HG03439 (cell line): ENCODE data around the gene TUBB.

ENCODE experiments used
- ATAC-seq: cut with Tn5 transposase; IDR thresholded peaks from one replicate; pipeline ENCODE4 v1.9.1; 2021; ENCODE audit warnings: mild to moderate bottlenecking, moderate library complexity; ENCODE audit not compliant: unreplicated experiment

TUBB gene

DNA sequence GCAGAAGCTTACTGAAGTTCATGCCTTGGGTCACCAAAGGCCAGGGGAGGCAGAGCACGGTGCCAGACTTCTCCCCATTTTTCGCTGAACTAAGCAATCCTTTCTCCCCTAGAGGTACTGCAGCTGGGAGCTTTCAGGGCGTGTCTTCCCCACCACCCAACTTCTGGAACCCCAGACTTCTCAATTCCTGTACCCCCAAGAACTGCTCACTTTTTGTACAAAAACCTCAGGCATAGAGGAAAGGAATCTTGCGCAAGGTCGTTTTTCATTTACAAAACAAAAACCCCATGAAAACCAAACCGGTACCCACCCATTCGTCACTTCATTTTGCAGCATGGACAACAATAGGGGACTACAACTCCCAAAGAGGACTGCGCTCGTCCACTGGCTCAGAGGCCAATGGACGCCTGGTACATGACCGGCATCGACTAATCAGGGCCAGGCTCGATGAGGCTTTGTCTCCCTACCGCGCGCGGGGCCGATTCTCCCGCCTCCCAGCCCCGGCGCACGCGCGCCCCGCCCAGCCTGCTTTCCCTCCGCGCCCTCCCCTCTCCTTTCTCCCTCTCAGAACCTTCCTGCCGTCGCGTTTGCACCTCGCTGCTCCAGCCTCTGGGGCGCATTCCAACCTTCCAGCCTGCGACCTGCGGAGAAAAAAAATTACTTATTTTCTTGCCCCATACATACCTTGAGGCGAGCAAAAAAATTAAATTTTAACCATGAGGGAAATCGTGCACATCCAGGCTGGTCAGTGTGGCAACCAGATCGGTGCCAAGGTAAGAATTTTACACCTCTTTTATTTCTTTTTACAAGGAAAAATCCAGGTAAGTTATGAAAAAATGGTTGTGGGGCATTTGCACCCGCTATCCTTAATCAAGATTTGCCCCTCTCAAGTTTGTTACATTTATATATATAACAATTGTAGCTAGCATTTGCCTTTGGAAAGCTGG lies at the start of gene TUBB:
Gene TUBB (plus strand): TSS at position 562 of the 947 bp plus-strand sequence. CDS start 155 bp downstream, at position 717.
- ATAC-seq = peak; percentile 41

DNA sequence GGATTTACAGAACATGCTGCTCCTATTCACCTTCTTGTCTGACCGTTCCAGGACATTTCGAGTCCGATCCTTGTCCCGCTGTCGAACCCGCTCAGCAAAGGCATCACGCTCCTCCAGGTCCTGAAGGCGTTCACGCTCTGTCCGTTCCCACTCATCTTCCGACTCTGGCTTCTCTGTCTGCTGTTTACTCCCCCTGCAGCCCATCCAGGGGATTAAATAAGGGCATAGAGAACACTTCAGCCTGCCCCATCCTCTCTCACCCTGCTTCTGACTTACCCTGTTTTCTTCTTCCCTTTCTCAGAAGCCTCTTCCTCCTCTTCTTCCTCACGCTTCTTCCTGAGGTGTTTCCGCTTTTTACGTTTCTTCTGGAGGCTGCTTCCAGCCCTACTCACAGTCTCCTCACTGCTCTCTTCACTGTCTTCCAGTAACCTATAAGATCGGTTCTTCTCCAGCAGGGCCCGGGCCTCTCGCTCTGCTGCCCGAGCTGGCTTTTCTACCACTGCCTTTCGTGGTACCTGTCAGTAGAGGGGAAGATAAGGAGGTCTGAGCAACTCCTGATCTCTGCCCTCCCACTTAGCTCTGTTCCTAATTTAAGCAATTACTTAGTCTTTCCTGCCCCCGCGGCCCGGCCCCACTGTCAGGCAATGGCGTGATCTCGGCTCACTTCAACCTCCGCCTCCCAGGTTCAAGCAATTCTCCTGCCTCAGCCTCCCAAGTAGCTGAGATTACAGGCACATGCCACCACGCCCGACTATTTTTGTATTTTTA lies 49.2 kb upstream of the TUBB start:
- no peak for ATAC-seq

DNA sequence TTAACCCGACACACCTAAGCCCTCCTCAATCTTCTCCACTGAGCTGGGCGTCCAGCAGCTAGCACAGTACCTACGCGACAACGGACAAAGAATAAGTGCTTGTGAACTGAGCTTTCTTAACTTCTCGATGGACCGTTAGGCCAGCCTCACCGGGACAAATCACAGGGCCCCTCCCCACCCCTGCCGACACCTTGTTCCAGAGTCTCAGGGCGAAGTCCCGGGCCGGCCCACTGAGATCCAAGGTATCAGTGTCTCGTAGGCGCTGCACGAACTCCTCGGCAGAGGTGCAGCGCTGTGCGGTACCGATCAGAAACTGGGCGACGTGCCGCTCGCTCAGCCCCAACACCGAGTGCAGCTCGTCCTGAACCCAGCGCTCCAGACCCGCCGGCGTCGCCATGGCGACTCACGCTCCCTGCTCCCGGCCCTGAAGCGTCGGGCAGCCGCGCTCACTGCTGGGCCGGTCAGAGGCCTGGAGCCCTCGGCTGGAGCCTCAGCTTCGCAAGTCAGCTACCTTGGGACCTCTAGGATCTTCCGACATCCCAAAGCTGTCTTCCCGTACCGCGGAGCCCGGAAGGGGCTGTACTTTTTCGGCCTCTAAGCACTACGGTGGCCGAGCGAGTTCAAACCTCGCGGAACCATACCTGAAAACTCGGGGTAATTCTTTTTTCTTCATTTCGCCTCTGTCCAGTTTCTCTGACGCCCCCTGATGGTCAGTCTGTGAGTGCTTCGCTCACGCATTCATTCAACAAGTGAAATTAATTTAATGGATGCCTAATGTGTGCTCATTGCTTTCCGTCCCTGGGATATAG lies 47.5 kb upstream of the TUBB start, which contains the start of gene DHX16:
Gene DHX16 (minus strand): TSS at position 562 of the 809 bp plus-strand sequence. CDS start 165 bp downstream, at position 397.
- peak; percentile 71 for ATAC-seq

DNA sequence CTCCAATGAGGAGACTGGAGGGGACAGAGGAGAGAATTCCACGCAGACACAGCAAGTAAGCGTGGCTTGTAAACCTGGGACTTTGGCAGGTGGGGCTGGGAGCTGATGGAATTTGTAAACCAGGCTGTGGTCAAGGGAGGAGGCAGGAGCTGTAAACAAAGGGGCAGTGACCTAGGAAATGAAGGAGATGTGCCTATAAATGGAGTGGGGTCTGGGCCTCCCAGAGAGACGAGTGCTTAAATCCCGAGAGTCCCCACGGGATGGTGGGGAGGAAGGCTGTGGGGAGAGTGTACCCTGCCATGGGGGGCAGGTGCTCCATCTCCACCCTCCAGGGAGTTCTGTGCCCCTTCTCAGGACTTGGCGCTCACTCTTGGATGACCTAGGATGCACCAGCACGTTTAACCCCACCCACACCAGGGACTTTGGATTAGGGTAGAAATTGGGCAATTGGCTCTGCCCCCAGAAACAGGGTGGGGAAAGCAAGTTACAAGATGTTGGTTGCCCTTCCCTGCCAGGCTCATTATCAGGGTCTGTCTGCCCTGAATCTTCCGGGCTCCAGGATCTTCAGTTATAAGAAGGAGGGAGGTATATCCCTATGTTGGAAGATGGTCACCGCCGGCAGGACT lies 43.4 kb upstream of the TUBB start:
- ATAC-seq = no peak

DNA sequence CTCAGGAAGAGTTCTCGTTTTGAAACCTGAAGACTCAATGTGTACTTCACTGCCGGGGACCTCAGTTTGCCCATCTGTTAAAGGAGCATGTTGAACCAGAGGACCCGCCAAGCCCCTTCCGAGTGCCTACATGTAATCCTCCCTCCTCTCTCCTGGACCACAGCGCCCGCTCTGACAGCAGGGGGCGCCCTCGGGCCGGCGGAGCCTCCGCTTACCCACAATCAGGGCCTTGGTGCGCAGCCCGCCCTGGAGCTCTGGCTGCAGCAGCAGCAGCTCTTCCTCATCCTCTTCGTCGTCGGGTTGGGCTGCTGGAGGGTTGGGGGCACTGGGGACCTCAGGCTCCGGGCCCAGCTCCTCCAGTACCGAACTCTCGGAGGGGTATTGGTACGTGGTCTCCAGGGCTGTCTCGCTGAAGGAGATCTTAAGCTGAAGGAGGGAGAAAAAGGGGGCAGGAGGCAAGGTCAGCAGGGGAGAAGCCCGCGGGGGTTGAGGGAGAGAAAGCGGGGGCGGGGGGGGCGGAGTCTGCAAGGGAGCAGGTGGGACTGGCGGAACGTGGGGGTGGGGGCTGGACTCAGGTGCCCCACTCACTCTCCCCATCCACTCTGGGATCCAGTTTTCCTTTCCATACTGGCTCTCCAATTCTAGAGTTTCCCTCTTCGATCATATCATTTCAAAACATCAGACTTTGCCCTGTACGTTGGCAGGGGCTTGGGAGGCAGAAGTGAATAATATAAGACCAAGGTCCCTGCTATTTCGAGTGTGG lies 41.0 kb upstream of the TUBB start:
- ATAC-seq = peak; percentile 38

DNA sequence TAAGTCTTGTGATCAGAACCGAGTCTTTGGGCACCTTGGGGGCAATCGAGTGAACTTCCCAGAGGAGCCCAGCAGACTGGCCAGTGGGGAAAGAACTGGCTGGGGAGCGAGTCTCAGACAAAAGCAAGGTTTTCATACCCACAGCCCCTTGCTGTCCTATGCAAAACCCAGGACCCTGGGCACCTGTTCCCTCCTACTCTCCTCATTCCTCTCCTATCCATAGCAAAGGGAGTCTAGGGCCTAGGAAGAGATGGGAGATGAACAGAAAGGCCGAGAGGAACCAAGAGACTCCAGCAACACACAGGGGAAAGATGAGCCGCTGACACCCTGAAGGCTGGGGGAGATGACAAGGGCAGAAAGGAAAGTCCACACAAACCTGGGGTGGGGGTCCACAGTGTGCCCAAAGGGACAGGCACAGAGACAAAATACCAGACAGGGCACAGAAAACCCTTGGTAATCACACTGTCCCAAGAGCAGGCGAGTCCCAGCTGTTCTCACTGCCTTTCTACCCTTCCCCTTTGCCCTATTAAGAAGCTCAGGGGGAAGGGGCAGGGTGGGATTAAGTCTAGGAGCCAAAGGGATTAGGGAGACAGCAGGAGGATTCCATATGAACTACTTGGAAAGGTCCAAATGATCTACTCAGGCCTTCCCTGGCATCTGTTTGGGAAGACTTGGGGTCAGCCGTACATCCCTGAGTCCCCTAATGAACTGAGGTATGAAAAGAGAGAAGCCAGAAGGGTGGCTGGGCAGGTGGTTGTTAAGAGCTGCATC lies 40.2 kb upstream of the TUBB start:
- ATAC-seq = no peak

DNA sequence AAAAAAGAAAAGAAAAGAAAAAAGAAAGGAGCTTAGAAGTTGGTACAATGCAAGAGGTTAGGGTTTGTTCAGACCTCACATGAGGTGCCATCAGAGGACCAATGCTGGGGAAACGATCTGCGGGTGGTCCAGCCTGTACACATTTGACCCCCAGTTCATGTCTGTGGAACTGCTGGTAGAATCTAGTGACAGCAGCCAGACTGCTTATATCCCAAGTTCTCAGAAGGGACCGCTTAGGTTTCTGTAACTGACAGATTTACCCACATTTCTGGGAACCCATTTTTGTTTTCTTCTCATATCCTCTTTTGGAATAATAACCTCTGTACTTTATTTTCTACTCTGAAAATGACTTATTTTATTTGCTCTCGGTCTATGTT lies 38.4 kb upstream of the TUBB start:
- no peak for ATAC-seq

DNA sequence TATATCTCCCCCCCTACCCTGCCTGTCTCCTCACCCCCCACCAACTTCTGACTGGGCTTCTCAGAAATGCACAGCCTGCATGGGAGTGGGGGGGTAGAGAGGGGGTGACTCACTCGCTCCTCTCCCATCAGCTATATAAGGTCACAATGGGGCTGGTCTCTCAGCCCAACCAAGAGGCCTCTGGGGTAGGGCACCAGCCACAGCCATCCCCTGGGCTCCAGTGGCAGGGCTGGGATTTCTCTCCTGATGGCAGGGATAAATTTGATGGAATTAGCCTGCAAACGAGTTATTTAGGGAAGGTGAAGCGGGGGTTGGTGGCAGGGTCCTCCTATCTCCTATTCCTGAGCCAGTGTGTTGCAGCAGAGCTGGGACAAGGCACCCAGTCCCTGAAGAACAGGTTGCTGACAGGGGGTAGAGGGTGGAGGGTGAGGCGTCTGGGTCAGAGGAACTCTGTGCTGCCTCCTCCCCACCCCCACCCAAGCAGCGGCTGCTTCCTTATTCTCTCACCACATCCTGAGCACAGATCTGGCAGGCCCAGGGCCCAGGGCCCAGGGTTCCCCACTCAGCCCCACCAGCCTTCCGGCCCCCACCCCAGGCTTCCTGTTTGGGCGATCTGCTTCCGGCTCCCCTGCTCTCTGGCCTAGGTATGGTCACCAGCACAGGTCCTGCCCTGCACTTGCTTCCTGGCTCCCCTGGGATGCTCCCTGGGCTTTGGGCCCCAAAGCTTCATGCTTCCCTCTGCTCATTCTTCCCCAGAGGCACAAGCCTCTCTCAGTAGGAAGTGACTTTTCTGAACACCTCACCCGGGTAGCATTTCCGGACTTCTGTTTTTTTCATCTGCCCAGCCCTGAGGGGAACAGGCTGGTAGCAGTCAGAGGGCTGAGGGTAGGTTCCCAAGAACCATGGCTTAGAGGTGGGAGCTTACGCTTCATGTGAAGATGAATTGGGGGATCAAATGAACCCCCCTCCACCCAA lies 37.7 kb upstream of the TUBB start:
- ATAC-seq = no peak

DNA sequence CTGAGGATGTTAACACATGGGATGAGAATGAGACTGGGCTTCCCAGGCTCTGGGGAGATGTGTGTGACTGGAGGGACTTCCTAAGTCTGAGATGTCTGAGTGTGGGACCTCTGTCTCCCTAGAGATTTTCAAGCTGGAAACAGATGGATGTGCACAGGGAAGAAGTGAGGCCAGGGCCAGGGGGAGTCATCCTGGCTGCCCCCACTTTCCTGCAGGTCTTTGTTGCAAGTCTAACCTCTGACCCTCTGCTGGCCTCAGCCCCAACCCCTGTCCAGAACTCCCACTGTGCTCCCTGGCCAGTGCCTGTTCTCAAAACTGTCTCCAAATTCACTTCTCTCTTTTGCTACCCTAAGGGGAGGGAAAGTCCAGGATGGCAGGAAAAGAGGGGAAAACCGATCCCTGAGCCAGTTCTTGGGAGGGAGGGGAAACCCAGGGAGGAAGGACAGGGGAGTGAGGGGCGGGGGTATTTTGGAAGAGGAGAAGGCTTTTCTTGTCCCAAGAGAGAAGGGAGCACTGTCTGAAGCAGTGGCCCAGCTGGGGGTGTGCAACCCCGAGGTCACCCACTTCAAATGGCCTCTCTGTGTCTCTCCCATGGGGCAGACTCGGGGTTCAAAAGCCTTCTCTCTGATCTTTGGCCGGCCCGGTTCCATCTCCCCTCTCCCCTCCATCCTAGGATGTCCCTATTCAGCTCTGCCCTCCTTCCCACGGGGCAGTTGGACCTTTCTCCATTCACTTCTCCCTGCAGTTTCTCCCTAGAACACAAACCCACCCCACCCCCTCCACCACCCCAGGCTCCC lies 36.8 kb upstream of the TUBB start:
- ATAC-seq = no peak

DNA sequence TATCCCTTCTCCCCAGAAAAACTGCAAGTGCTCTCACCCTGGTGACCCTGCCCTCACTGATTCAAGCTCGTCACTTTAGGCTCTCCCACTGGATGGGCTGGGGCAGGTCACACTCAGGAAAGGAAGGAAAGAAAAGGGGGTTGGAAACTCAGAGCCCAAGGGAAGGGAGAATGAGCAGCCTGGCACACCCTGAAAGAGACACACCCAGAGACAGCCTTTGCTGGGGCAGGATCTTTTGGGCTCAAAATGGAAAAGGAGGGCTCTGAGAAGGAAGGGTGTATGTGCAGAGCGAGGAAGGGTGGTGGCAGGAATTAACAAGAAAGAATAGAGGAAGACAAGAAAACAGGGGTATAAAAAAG lies 36.2 kb upstream of the TUBB start:
- ATAC-seq = no peak

DNA sequence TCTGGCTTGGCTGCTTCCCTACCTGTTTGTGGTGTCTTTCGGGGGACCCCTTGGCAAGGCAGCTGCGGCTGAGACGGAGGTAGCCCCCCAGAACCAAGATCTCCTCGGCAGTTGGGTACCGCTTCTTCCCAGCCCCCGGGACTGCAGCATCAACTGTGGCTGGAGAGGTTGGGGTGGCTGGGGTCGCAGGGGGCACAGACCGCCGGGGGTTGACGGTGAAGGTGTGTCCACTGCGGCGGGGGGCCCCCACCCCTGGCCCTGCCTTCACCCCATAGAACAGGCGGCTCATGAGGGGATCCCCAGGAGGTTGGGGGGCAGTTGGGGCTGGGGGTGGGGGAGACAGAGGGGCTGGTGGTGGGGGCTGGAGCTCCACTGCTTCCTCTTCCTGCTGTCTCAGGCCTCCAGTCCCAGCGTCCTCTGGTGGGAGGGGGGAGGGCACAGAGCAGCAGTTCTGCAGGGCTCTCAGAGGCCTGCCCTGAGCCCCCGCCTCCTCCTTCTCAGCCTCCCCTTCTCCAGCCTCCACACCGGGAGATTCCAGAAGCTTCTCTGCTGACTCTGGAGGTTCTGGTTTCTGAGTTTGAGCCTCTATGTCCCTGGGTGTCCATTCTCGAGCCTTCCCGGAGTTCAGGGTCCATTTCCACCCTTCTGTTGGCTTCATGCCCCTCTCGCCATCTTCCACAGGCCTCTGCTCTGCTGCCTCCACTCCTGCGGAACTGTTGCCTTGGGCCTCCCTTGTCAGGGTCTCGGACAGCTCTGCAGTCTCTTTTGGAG lies 35.6 kb upstream of the TUBB start:
- ATAC-seq = no peak

DNA sequence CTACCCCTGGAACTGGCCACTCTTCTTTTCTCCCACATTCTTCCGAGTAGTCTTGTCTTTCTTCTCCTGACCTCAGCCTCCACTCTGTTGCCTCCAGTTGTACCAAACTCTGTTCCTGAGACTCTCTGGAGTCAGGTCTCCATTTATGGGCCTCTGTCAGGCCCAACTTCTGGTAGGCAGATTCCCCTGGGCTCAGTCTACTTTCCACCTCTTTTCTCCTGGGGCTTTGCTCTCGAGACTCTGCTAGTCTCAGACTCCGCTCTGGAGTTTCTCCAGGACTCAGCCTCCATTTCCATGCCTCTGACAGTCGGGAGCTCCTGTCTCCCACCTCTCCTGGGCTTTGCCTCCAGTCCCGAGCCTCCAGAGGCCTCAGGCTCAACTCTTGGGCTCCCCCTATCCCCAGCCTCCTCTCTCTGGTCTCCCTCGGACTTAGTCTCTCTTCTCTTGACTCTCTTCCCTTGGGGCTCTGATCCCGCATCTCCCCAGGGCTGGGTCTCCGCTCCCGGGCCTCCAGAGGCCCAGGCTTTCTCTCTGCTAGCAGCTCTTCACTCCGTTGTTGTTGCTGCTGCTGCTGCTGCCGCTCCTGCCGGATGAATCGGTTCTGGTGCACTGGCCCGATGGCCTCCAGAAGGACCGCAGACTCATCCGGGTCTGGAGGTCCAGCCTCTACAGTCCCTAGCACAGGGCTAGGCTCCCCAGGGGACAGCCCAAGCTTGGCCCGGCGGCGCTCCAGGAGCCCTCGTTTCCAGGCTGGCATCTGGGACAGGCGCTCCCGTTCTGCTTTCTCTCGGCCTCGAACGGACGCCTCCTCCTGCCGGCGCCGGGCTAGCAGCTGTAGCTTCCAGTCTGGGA lies 34.8 kb upstream of the TUBB start:
- no peak for ATAC-seq

DNA sequence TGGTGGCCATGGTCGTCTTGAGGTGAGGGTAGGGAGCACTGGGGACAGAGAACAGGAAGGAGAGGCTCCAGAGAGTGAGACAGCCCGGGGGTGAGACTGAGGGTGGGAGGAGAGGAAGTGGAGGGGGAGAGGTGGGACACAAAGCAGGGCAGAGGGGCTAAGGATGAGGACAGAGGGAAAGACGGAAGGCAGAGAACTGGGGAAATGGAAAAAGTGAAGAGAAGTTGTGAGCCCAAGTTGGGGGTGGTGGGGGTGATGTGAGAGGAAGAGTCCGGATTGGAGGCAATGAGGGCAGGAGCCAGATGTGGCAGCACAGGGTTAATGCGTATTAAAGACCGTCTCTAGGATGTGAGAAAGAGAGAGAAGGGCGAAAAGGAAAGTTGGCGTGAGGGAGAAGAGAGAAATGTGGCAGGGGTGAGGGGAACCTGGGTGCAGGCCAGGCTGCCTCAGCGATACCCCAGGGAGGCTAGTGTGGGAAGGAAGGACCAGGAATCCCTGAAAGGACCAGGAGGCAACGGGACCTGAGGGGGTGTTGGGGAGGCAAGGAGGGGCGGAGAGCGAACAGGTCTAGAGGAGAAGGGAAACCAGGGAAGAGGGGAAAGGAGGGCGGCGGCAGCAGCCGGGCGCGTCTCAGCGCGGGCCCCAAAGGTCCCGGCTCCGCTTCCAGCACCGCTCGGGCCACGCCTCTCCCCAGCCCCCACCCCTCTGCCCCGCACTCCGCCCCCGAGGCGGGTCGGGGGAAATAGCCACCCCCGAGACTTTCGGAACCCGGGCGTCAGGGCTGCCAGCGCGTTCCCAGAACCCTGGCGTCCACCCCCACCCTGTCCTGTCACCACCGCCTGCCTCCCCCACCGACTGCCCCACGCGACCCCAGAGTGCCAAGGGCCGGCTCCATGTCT lies 33.9 kb upstream of the TUBB start, which contains the start of gene PPP1R18:
Gene PPP1R18 (minus strand): TSS at position 637 of the 899 bp plus-strand sequence. CDS start 627 bp downstream, at position 10.
- peak; percentile 18 for ATAC-seq

DNA sequence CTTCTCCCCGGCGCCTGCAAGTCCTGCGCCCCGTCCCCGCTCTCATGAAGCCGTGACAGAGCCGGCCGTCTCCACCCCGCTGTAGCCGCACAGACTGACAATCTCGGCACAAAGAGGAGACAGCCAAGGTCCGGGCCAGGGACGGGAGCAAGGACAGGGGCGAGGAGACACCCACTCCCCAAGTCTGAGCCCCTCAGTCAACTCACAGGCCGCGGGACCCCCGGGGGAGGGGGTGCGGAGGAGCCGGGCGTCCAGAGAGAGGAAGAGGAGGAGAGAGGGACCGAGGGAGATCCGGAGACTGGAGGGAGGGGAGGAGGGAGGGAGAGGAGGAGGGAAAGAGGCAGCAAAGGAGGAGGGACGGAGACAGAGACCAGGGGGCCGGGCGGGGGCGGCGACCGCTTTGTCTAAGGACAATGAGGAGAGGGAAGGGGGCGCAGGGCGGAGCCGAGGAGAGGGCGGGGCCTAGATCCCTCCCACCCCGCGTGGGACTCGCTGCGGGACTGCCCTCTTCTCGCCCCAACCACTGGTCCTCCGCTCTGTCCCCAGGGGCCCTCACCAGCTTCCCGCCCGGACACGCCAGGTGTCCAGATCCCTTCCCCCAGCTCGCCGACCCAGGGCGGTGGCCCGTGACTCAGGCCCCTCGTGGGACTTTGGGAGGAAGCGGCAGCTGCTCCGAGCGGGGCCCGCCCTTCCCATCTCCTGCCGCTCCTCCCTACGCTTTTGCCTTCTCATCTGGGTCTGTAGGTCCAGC lies 33.1 kb upstream of the TUBB start:
- peak; percentile 44 for ATAC-seq
